Measurements from ENCODE around the gene CREB1.
A peak's percentile ranks its signal among the peaks of the same experiment; 100 is the strongest.

Gene CREB1

DNA sequence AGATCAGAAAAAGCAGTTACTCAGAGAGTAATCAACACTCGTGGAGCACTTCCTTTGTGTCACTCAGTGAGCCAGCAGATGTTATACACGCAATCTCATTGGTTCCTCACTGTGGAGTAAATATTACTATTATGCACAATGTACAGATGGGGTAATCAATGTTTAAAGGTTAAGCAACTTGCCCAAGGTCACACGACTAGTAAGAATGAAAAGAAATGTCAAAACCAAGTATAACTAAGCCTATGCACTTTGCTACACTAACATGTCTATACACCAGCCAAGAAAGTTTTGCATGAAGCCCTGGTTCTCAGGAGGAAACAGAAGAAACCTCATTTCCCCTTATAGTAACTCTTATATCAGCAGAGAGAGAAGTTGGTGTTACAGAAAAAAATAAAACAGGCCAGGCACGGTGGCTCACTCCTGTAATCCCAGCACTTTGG is 90.0 kb downstream of the CREB1 start:
- TF ChIP-seq, protein P1, sequence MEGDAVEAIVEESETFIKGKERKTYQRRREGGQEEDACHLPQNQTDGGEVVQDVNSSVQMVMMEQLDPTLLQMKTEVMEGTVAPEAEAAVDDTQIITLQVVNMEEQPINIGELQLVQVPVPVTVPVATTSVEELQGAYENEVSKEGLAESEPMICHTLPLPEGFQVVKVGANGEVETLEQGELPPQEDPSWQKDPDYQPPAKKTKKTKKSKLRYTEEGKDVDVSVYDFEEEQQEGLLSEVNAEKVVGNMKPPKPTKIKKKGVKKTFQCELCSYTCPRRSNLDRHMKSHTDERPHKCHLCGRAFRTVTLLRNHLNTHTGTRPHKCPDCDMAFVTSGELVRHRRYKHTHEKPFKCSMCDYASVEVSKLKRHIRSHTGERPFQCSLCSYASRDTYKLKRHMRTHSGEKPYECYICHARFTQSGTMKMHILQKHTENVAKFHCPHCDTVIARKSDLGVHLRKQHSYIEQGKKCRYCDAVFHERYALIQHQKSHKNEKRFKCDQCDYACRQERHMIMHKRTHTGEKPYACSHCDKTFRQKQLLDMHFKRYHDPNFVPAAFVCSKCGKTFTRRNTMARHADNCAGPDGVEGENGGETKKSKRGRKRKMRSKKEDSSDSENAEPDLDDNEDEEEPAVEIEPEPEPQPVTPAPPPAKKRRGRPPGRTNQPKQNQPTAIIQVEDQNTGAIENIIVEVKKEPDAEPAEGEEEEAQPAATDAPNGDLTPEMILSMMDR (conservative IDR thresholded peaks at IDR 0.05; ENCODE audit: low read length) = no peak
- no peak for DNase-seq (ENCODE audit: low read depth)
- no peak overlapping the region for H3K4me3 ChIP-seq (ENCODE audit: low read length)

DNA sequence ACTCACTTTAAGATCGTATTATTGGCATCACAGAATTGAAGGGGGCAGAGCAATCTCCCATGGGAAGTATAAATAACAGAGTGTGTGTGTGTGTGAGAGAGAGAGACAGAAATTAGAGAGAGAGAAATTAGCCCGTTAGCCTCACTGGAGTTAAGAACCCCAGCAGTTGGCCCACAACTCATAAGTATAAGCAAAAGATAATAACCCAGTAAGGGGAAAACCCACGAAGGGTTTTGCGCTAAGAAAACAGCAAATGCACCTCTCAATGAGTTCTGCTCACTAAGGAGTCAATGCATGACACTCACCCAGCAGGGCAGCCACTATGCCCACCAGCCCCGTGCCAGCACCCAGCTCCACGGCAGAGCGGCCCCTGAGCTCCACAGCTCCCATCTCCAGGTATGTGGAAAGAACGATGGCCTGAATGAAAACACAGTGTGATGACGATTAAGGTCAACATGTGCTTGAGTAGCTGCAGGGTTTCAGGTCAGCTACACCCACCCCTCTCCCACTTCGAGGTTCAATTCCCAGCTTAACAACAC is 91.8 kb downstream of the CREB1 start:
- H3K4me3 ChIP-seq (ENCODE audit: low read length) = no peak overlapping the region

GRCh38 chr2:207624185-207625013 is 94.6 kb downstream of the CREB1 start:
- peak; percentile 66 for DNase-seq (ENCODE audit: low read depth)
- TF ChIP-seq, protein P1 (conservative IDR thresholded peaks at IDR 0.05; ENCODE audit: low read length) = no peak

More for the DNA sequence above, 91.8 kb downstream of the CREB1 start:
- TF ChIP-seq, protein P1 (conservative IDR thresholded peaks at IDR 0.05; ENCODE audit: low read length) = no peak
- DNase-seq (ENCODE audit: low read depth) = no peak

DNA sequence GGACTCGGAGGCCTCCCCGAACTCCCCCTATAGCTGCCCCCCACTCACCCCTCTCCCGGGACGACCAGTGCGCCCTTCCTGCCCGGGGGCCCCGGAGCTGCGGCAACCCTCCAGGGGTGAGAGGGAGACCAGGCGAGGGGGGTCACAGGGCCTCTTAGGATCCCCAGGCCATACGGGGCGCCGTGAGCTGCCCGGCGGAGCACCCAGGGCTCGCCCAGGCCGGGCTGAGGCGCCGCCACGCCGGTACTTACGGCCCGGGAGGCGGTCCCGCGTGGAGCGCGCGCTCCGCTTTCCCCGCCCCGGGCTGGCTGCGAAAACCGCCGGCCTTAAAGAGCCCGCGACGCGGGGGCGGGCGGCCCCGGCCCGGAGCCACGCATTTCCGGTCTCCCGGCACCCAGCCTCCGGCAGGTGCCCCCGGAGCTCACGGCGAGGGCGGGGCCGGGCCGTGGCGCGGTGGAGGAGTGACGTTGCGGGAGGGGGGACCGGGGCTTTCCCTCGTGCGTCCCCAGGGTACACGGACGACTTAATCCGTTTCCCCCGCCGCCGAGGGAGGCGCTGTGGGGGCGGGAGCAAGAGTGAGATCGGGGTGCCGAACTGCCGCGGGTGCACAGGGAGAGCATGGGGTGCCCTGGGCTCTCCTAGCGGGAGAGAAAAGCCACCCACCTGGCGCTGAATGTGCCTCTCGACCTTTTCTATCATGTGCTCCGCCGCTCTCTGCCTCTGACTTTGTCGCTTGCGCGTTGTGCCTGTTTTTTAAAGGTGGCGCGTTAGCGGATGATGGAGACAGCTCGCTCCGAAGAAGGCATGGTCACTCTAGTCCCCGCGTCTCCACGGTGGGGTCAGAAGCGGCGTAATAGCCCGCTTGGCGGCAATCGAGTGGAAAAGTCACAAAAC is 95.5 kb downstream of the CREB1 start, which contains the start of gene METTL21A:
Gene METTL21A, minus strand, starts transcription at position 381 of the 894 bp plus-strand sequence. CDS start 1,019 bp downstream, outside the sequence.
- peak; percentile 84 for DNase-seq (ENCODE audit: low read depth)
- TF ChIP-seq, protein P1 (conservative IDR thresholded peaks at IDR 0.05; ENCODE audit: low read length) = peak; percentile 46
- H3K4me3 ChIP-seq (ENCODE audit: low read length) = peak within 1 kb of the TSS; percentile 84

More at GRCh38 chr2:207624185-207625013, 94.6 kb downstream of the CREB1 start:
- peak overlapping the region; percentile 84 for H3K4me3 ChIP-seq (ENCODE audit: low read length)

DNA sequence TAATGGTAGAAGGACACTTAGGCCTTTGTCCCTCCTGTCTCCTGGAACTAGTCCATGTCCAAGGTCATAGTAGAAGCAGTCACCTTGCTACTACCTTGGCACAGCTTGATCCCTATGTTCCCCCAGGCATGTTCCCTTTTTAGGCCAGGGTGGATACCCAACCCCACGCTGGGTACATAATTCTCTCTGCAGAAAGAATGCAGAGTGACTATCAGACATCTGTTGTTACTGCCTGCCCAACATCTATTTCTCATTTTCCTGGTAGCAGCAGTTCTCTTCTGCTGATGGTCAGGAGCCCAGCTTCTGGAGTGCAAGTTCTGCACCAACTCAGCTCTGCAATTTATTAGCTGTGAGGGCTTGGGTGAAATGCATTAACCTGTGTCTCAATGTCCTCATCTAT is 99.8 kb downstream of the CREB1 start:
- H3K4me3 ChIP-seq (ENCODE audit: low read length) = no peak overlapping the region
- DNase-seq (ENCODE audit: low read depth) = no peak
- TF ChIP-seq, protein P1 (conservative IDR thresholded peaks at IDR 0.05; ENCODE audit: low read length) = no peak

- TF ChIP-seq, protein P1 (conservative IDR thresholded peaks at IDR 0.05; ENCODE audit: low read length) = no peak
- no peak overlapping the region for H3K4me3 ChIP-seq (ENCODE audit: low read length)
- no peak for DNase-seq (ENCODE audit: low read depth)
Measured at GRCh38 chr2:207630491-207630890, 100.7 kb downstream of the CREB1 start.
